HCT116 (cell line): ENCODE measurements around the gene MTHFD1L. TPM values are rescaled to one million over a fixed set of nuclear protein-coding genes. Genes with fewer than 3 reads are reported as not detected.
A peak's percentile ranks its signal among the peaks of the same experiment; 100 is the strongest.

Source experiments
- ATAC-seq: fragments of 200-7000 bp; cut with Tn5 transposase; 2 replicates; pipeline ENCODE4 v1.9.1; 2020; ENCODE audit warnings: mild to moderate bottlenecking, moderate library complexity
- BruUV-seq: library from RNA; stranded (reverse); fragments of 400-500 nt; replicated peaks from 2 replicates; lab custom pipeline; 2021; lab: Mats Ljungman, UMichigan
- CTCF ChIA-PET: fragments of 300-600 bp; sonication (Branson Sonifier 250); formaldehyde crosslinking; loops from one replicate; lab custom pipeline; 2021; ENCODE audit warnings: antibody characterized with exemption; lab: Charles Lee
- POLR2A ChIA-PET: fragments of 300-600, 350-600 bp; sonication (Branson Sonifier 250); formaldehyde crosslinking; loops from one replicate; lab custom pipeline; 2021; ENCODE audit warnings: antibody characterized with exemption; lab: Charles Lee
- RAD21 ChIA-PET, 2 experiments: fragments of 300-600 bp; sonication (Branson Sonifier 250); formaldehyde crosslinking; loops; one replicate each; lab custom pipeline; 2023; ENCODE audit warnings: low total read pairs in 2 of 2; ENCODE audit not compliant: uncharacterized antibody in 2 of 2, unreplicated experiment in 2 of 2, low non-redundant PET in 1 of 2; lab: Charles Lee
- DNase-seq: peaks from one replicate; pipeline ENCODE4 v3.0.0-alpha.2; 2010; ENCODE audit warnings: low read depth, low spot score
- H2AFZ ChIP-seq: fragments of 200-600 bp; shearing (Covaris generic), sonication (generic); 2 replicates; pipeline ENCODE4 v1.6.1; 2017; ENCODE audit warnings: low read depth, mixed run types, mixed read lengths, antibody characterized with exemption, low read length; ENCODE audit not compliant: poor library complexity, severe bottlenecking
- H3K27ac ChIP-seq: 2 replicates; pipeline ENCODE4 v1.5.1; 2012; ENCODE audit warnings: low read depth, low read length
- H3K27me3 ChIP-seq: fragments of 200-600 bp; sonication (generic); 2 replicates; pipeline ENCODE4 v1.6.1; 2016; ENCODE audit warnings: mixed run types, low read length, mixed read lengths; ENCODE audit not compliant: insufficient read depth
- H3K36me3 ChIP-seq, 2 experiments: fragments of 200-500 bp in 1 of 2; fragments of 200-600 bp in 1 of 2; sonication (Bioruptor generic) in 1 of 2; sonication (generic) in 1 of 2; 2 replicates each; pipeline versions ENCODE4 v1.5.1 to v1.6.1; 2014 to 2016; ENCODE audit warnings: low read length in 2 of 2, inconsistent platforms in 1 of 2, mixed read lengths in 1 of 2, mixed run types in 1 of 2; ENCODE audit not compliant: insufficient read depth in 2 of 2, control insufficient read depth in 1 of 2
- H3K4me1 ChIP-seq, 2 experiments: fragments of 200-600 bp in 1 of 2; sonication (generic) in 1 of 2; 2 replicates each; pipeline versions ENCODE4 v1.5.1 to v1.6.1; 2012 to 2017; ENCODE audit warnings: low read length in 2 of 2, inconsistent platforms in 1 of 2, mild to moderate bottlenecking in 1 of 2, mixed read lengths in 1 of 2, mixed run types in 1 of 2, moderate library complexity in 1 of 2; ENCODE audit not compliant: insufficient read depth in 2 of 2, control insufficient read depth in 1 of 2
- H3K4me2 ChIP-seq: fragments of 200-600 bp; sonication (generic); 2 replicates; pipeline ENCODE4 v1.6.1; 2017; ENCODE audit warnings: mixed run types, low read length, mixed read lengths
- H3K4me3 ChIP-seq, 2 experiments: fragments of 200-600 bp in 1 of 2; sonication (generic) in 1 of 2; replicated peaks in 1 of 2; 2 replicates each; pipeline ENCODE4 v1.5.1; 2011 to 2016; ENCODE audit warnings: low read length in 2 of 2, control low read depth in 1 of 2, low read depth in 1 of 2, mild to moderate bottlenecking in 1 of 2, mixed read lengths in 1 of 2, mixed run types in 1 of 2
- H3K79me2 ChIP-seq: fragments of 200-600 bp; sonication (generic); 2 replicates; pipeline ENCODE4 v1.6.1; 2017; ENCODE audit warnings: mild to moderate bottlenecking, mixed run types, low read length, moderate library complexity, mixed read lengths; ENCODE audit not compliant: insufficient read depth
- H3K9ac ChIP-seq: fragments of 200-600 bp; sonication (generic); 2 replicates; pipeline ENCODE4 v1.6.1; 2016; ENCODE audit warnings: low read length, mixed read lengths
- H3K9me2 ChIP-seq: fragments of 200-600 bp; sonication (generic), shearing (Covaris generic); 2 replicates; pipeline ENCODE4 v1.6.1; 2017; ENCODE audit warnings: mixed run types, mild to moderate bottlenecking, moderate library complexity; ENCODE audit not compliant: insufficient read depth
- H3K9me3 ChIP-seq, 2 experiments: fragments of 200-500 bp in 1 of 2; fragments of 200-600 bp in 1 of 2; sonication (Bioruptor generic) in 1 of 2; sonication (generic) in 1 of 2; 2 replicates each; pipeline ENCODE4 v1.6.1; 2014 to 2017; ENCODE audit warnings: low read length in 2 of 2, mixed read lengths in 2 of 2, inconsistent platforms in 1 of 2, low read depth in 1 of 2, mild to moderate bottlenecking in 1 of 2, mixed run types in 1 of 2, moderate library complexity in 1 of 2; ENCODE audit not compliant: control insufficient read depth in 1 of 2, insufficient read depth in 1 of 2
- H4K20me1 ChIP-seq: fragments of 200-600 bp; sonication (generic), shearing (Covaris generic); 2 replicates; pipeline ENCODE4 v1.6.1; 2017; ENCODE audit warnings: mixed run types, mild to moderate bottlenecking, moderate library complexity; ENCODE audit not compliant: insufficient read depth
- ATF3 ChIP-seq: IDR thresholded peaks from 2 replicates; pipeline ENCODE4 v1.6.1; 2012
- CBX3 ChIP-seq: IDR thresholded peaks from 2 replicates; pipeline ENCODE4 v1.6.1; 2012; ENCODE audit warnings: low read depth
- CEBPB ChIP-seq: IDR thresholded peaks from 2 replicates; pipeline ENCODE4 v1.6.1; 2012; ENCODE audit warnings: low read depth
- CTCF ChIP-seq, 3 experiments: fragments of 200-600 bp in 1 of 3; sonication (generic) in 1 of 3; IDR thresholded peaks in 2 of 3; conservative IDR thresholded peaks in 1 of 3; 2 replicates each; pipeline ENCODE4 v1.5.1; 2012 to 2017; ENCODE audit warnings: low read depth in 2 of 3, low read length in 2 of 3, antibody characterized with exemption in 1 of 3, borderline replicate concordance in 1 of 3, control low read depth in 1 of 3, mild to moderate bottlenecking in 1 of 3, mixed read lengths in 1 of 3, mixed run types in 1 of 3, moderate library complexity in 1 of 3; ENCODE audit not compliant: insufficient read depth in 1 of 3
- EGR1 ChIP-seq: IDR thresholded peaks from 2 replicates; pipeline ENCODE4 v1.6.1; 2012; ENCODE audit warnings: low read depth
- EZH2 ChIP-seq: fragments of 200-600 bp; sonication (generic); IDR thresholded peaks from 2 replicates; pipeline ENCODE4 v1.6.1; 2017; ENCODE audit warnings: antibody characterized with exemption, mixed run types
- EZH2phosphoT487 ChIP-seq: fragments of 200-600 bp; IDR thresholded peaks from 2 replicates; pipeline ENCODE4 v1.6.1; 2018; ENCODE audit warnings: antibody characterized with exemption, borderline replicate concordance
- FOSL1 ChIP-seq: IDR thresholded peaks from 2 replicates; pipeline ENCODE4 v1.6.1; 2012; ENCODE audit warnings: low read depth
- JUND ChIP-seq: IDR thresholded peaks from 2 replicates; pipeline ENCODE4 v1.6.1; 2012
- POLR2A ChIP-seq: IDR thresholded peaks from 2 replicates; pipeline ENCODE4 v1.7.0; 2011; ENCODE audit warnings: borderline replicate concordance; ENCODE audit not compliant: insufficient read depth, insufficient read length; ENCODE audit errors: extremely low read depth
- POLR2AphosphoS5 ChIP-seq: IDR thresholded peaks from 2 replicates; pipeline ENCODE4 v1.6.1; 2011; ENCODE audit warnings: mild to moderate bottlenecking, low read depth, low read length, moderate library complexity
- RAD21 ChIP-seq: IDR thresholded peaks from 2 replicates; pipeline ENCODE4 v1.6.1; 2012; ENCODE audit warnings: low read depth, mild to moderate bottlenecking
- REST ChIP-seq: IDR thresholded peaks from 2 replicates; pipeline ENCODE4 v1.6.1; 2012; ENCODE audit warnings: low read depth
- SP1 ChIP-seq: IDR thresholded peaks from 2 replicates; pipeline ENCODE4 v1.6.1; 2012; ENCODE audit warnings: low read depth
- SRF ChIP-seq: IDR thresholded peaks from 2 replicates; pipeline ENCODE4 v1.6.1; 2012; ENCODE audit warnings: low read depth
- TCF7L2 ChIP-seq: IDR thresholded peaks from 2 replicates; pipeline ENCODE4 v1.7.0; 2011; ENCODE audit warnings: borderline replicate concordance, inconsistent platforms; ENCODE audit not compliant: insufficient read depth, insufficient read length; ENCODE audit errors: extremely low read depth
- ZBTB33 ChIP-seq: IDR thresholded peaks from 2 replicates; pipeline ENCODE4 v1.6.1; 2011; ENCODE audit warnings: mild to moderate bottlenecking, low read length, moderate library complexity; ENCODE audit not compliant: insufficient replicate concordance; ENCODE audit errors: extremely low read depth
- ZFX ChIP-seq: fragments of 450-650 bp; IDR thresholded peaks from 2 replicates; pipeline ENCODE4 v1.6.1; 2017
- ZNF274 ChIP-seq: fragments of 200-500 bp; sonication (Bioruptor generic); IDR thresholded peaks from 2 replicates; pipeline ENCODE4 v1.6.1; 2014; ENCODE audit warnings: mild to moderate bottlenecking, low read depth, low read length, inconsistent platforms
- intact Hi-C: fragments of 100-400 bp; cut with micrococcal nuclease; formaldehyde crosslinking; loops from 2 replicates; pipeline ENCODE4 v1.10.0; 2022
- total RNA-seq: library from RNA; stranded (reverse); gene quantifications from one replicate; pipeline ENCODE4 v1.2.1, GENCODE V29; 2021; ENCODE audit not compliant: unreplicated experiment

MTHFD1L gene
- total RNA-seq, 1 experiment from 2014 or later = 127 TPM

GRCh38 chr6:151063842-151064647 is 198.5 kb downstream of the MTHFD1L start:
- ATAC-seq (no peak), DNase-seq (no peak)
- H3K4me3 ChIP-seq = no peak overlapping the region
- ChIA-PET RAD21 (no interaction called here), POLR2A (interaction anchor here (1.3 kb wide), 1 partner anchor 262 kb away, joined by 6 read pairs; no protein-coding TSS in a partner anchor), CTCF (no interaction called here)
- no peaks in the 10 kb centered on the region for H4K20me1 ChIP-seq
- BruUV-seq = no TSS peak
- H3K27ac ChIP-seq = peak overlapping the region; percentile 100
- TF ChIP-seq POLR2AphosphoS5 (no peak), EGR1 (no peak), ATF3 (no peak), POLR2A (no peak), ZBTB33 (no peak), REST (no peak), CBX3 (no peak), SP1 (no peak), EZH2 (no peak), RAD21 (no peak), ZFX (no peak), FOSL1 (no peak), ZNF274 (no peak), EZH2phosphoT487 (no peak), TCF7L2 (no peak), SRF (no peak), JUND (no peak), CEBPB (no peak), CTCF (IDR thresholded peaks at IDR 0.05 in 2 of 3, conservative IDR thresholded peaks at IDR 0.05 in 1 of 3; ENCODE audit: borderline replicate concordance in 1 of 3, insufficient read depth in 1 of 3, low read depth in 2 of 3, low read length in 2 of 3) (no peak)
- no peaks in the 10 kb centered on the region for H3K36me3 ChIP-seq
- H3K4me1 ChIP-seq = peaks cover 84 to 98% of the 10 kb centered on the region in 2 experiments
- H3K79me2 ChIP-seq = peaks cover 45% of the 10 kb centered on the region
- no peaks in the 10 kb centered on the region for H3K9me3 ChIP-seq
- no peaks in the 10 kb centered on the region for H3K27me3 ChIP-seq
- H2AFZ ChIP-seq = no peak overlapping the region
- peak overlapping the region; percentile 54 for H3K9ac ChIP-seq
- intact Hi-C loops = loop anchor here (5.0 to 10.0 kb wide), 4 partner anchors 63 to 263 kb away; no protein-coding TSS in a partner anchor
- H3K9me2 ChIP-seq = no peaks in the 10 kb centered on the region
- peak overlapping the region; percentile 30 for H3K4me2 ChIP-seq
